ENCODE measurements around the gene MGAT4A.
A peak's percentile ranks its signal among the peaks of the same experiment; 100 is the strongest.
"Not testable (repeated sequence)": the region's sequence is repeated elsewhere in the genome, so short reads cannot be mapped to it uniquely, and the experiment has no call there.

MGAT4A gene

GRCh38 chr2:98761267-98761781, 30.4 kb upstream of the MGAT4A start:
- no peak for TF ChIP-seq CTCF (IDR thresholded peaks at IDR 0.05; ENCODE audit: insufficient read depth, low read depth, low read length, missing control alignments)
- no peak overlapping the region for H3K4me3 ChIP-seq (ENCODE audit: low read length)
- peak; percentile 34 for DNase-seq (ENCODE audit: low read depth)

- peak; percentile 49 for DNase-seq (ENCODE audit: low read depth)
- no peak overlapping the region for H3K4me3 ChIP-seq (ENCODE audit: low read length)
- no peak for TF ChIP-seq CTCF (IDR thresholded peaks at IDR 0.05; ENCODE audit: insufficient read depth, low read depth, low read length, missing control alignments)
Measured at GRCh38 chr2:98759827-98760625, 29.1 kb upstream of the MGAT4A start.

GRCh38 chr2:98759338-98759737, 28.4 kb upstream of the MGAT4A start:
- H3K4me3 ChIP-seq (ENCODE audit: low read length), result no peak overlapping the region
- no peak for DNase-seq (ENCODE audit: low read depth)
- no peak for TF ChIP-seq CTCF (IDR thresholded peaks at IDR 0.05; ENCODE audit: insufficient read depth, low read depth, low read length, missing control alignments)

GRCh38 chr2:98757904-98758421, 27.0 kb upstream of the MGAT4A start:
- peak; percentile 96 for DNase-seq (ENCODE audit: low read depth)
- TF ChIP-seq CTCF (IDR thresholded peaks at IDR 0.05; ENCODE audit: insufficient read depth, low read depth, low read length, missing control alignments), result no peak
- H3K4me3 ChIP-seq (ENCODE audit: low read length), result no peak overlapping the region

- no peak overlapping the region for H3K4me3 ChIP-seq (ENCODE audit: low read length)
- DNase-seq (ENCODE audit: low read depth), result no peak
- no peak for TF ChIP-seq CTCF (IDR thresholded peaks at IDR 0.05; ENCODE audit: insufficient read depth, low read depth, low read length, missing control alignments)
Measured at GRCh38 chr2:98753801-98754200, 22.9 kb upstream of the MGAT4A start.

GRCh38 chr2:98752711-98753110, 21.8 kb upstream of the MGAT4A start:
- not testable (repeated sequence) for DNase-seq (ENCODE audit: low read depth)

GRCh38 chr2:98751748-98752147, 20.8 kb upstream of the MGAT4A start:
- TF ChIP-seq CTCF (IDR thresholded peaks at IDR 0.05; ENCODE audit: insufficient read depth, low read depth, low read length, missing control alignments), result no peak
- no peak overlapping the region for H3K4me3 ChIP-seq (ENCODE audit: low read length)
- no peak for DNase-seq (ENCODE audit: low read depth)

More at GRCh38 chr2:98752711-98753110, 21.8 kb upstream of the MGAT4A start:
- not testable (repeated sequence) for H3K4me3 ChIP-seq (ENCODE audit: low read length)

All from epithelial cell of esophagus (primary cell).